Measurements from ENCODE around the gene ZNF644.
"Not testable (repeated sequence)": the region's sequence is repeated elsewhere in the genome, so short reads cannot be mapped to it uniquely, and the experiment has no call there.

The ZNF644 gene

GRCh38 chr1:91021686-91022517 lies at the start of gene ZNF644:
ZNF644 (minus strand) TSS chr1:91022035; CDS start chr1:90982353, 39,682 bp downstream.
- DNase-seq (ENCODE audit: low read depth in 3 of 3, low spot score in 1 of 3): peak; percentile 72 to 80 (median 79)

GRCh38 chr1:91070298-91070697 lies 48.5 kb upstream of the ZNF644 start:
- no peak for DNase-seq (ENCODE audit: low read depth in 3 of 3, low spot score in 1 of 3)

- DNase-seq (ENCODE audit: low read depth in 3 of 3, low spot score in 1 of 3): no peak
These were observed 44.7 kb upstream of the ZNF644 start for GRCh38 chr1:91066538-91066937.

GRCh38 chr1:91065337-91065736 lies 43.5 kb upstream of the ZNF644 start:
- no peak for DNase-seq (ENCODE audit: low read depth in 3 of 3, low spot score in 1 of 3)

GRCh38 chr1:91063403-91063802 lies 41.6 kb upstream of the ZNF644 start:
- not testable (repeated sequence) for DNase-seq (ENCODE audit: low read depth in 3 of 3, low spot score in 1 of 3)

- no peak for DNase-seq (ENCODE audit: low read depth in 3 of 3, low spot score in 1 of 3)
These were observed 37.3 kb upstream of the ZNF644 start for GRCh38 chr1:91059157-91059556.

- no peak for DNase-seq (ENCODE audit: low read depth in 3 of 3, low spot score in 1 of 3)
These were observed 35.9 kb upstream of the ZNF644 start for GRCh38 chr1:91057784-91058183.

- DNase-seq (ENCODE audit: low read depth in 3 of 3, low spot score in 1 of 3): no peak
These were observed 33.1 kb upstream of the ZNF644 start for GRCh38 chr1:91054780-91055481.

- DNase-seq (ENCODE audit: low read depth in 3 of 3, low spot score in 1 of 3): no peak
These were observed 31.8 kb upstream of the ZNF644 start for GRCh38 chr1:91053630-91054029.

GRCh38 chr1:91049551-91049950 lies 27.7 kb upstream of the ZNF644 start:
- DNase-seq (ENCODE audit: low read depth in 3 of 3, low spot score in 1 of 3): not testable (repeated sequence)

GRCh38 chr1:91046766-91047165 lies 24.9 kb upstream of the ZNF644 start:
- no peak for DNase-seq (ENCODE audit: low read depth in 3 of 3, low spot score in 1 of 3)

- DNase-seq (ENCODE audit: low read depth in 3 of 3, low spot score in 1 of 3): no peak
These were observed 23.4 kb upstream of the ZNF644 start for GRCh38 chr1:91045284-91045683.

- DNase-seq (ENCODE audit: low read depth in 3 of 3, low spot score in 1 of 3): not testable (repeated sequence)
These were observed 22.9 kb upstream of the ZNF644 start for GRCh38 chr1:91044776-91045175.

- DNase-seq (ENCODE audit: low read depth in 3 of 3, low spot score in 1 of 3): not testable (repeated sequence)
These were observed 20.5 kb upstream of the ZNF644 start for GRCh38 chr1:91042372-91042771.

- DNase-seq (ENCODE audit: low read depth in 3 of 3, low spot score in 1 of 3): no peak
These were observed 16.7 kb upstream of the ZNF644 start for GRCh38 chr1:91038582-91038981.

GRCh38 chr1:91036894-91037829 lies 15.3 kb upstream of the ZNF644 start:
- no peak for DNase-seq (ENCODE audit: low read depth in 3 of 3, low spot score in 1 of 3)

- DNase-seq (ENCODE audit: low read depth in 3 of 3, low spot score in 1 of 3): no peak
These were observed 10.5 kb upstream of the ZNF644 start for GRCh38 chr1:91032349-91032748.

GRCh38 chr1:91031081-91031480 lies 9.2 kb upstream of the ZNF644 start:
- DNase-seq (ENCODE audit: low read depth in 3 of 3, low spot score in 1 of 3): no peak

GRCh38 chr1:91026777-91027176 lies 4.9 kb upstream of the ZNF644 start:
- DNase-seq (ENCODE audit: low read depth in 3 of 3, low spot score in 1 of 3): no peak

GRCh38 chr1:91026320-91026719 lies 4.5 kb upstream of the ZNF644 start:
- DNase-seq (ENCODE audit: low read depth in 3 of 3, low spot score in 1 of 3): no peak

GRCh38 chr1:91024481-91025119 lies 2.8 kb upstream of the ZNF644 start:
- DNase-seq (ENCODE audit: low read depth in 3 of 3, low spot score in 1 of 3): no peak

Data from stimulated activated CD4-positive, alpha-beta T cell treated with anti-CD3 and anti-CD28 coated beads, TNF-alpha, amount 100 ng/mL, for 1 hour (primary cell).